ENCODE data around the gene PDLIM3. TPM values are rescaled to one million over a fixed set of nuclear protein-coding genes. Genes with fewer than 3 reads are reported as not detected.

PDLIM3 gene
- total and polyA plus RNA-seq, 2 of the 4 experiments (the other 2 are of a cell fraction), result 6.4 to 11.7 TPM

DNA sequence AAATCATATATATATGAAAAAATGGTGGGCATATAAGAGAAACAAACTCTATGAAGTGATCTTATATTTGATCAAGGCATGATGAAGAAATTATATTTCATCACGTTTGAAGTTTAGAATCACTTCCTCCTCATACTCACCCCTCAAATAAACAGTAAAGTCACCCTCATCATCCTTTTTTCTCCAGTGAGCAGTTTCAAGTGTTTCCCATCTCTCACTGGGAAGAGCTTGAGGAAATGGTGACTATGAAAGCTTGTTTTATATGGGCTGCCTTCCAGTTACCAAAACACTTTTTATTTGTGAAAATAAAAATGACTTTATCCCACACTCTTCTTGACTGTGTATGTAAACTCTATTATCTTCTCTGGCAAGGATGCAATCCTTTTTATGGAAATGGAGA is 16.8 kb downstream of the PDLIM3 start:
- BruUV-seq (replicated peaks), result no TSS peak
- POLR2A ChIA-PET (ENCODE audit: unreplicated experiment), result no interaction called here

More for the DNA sequence above, 16.8 kb downstream of the PDLIM3 start:
- Histone ChIP-seq H3K4me2 (ENCODE audit: low read depth, low read length) (no peak overlapping the region), H3K27ac (ENCODE audit: insufficient read depth, low read length) (no peak overlapping the region), H3K36me3 (ENCODE audit: control insufficient read depth, insufficient read depth, low read length) (peaks cover 2% of the 10 kb centered on the region; the same call in 1 of the 2 replicates), H3K9me1 (ENCODE audit: insufficient read depth, low read length) (no peaks in the 10 kb centered on the region), H2AK9ac (replicated peaks; ENCODE audit: low read depth, low read length, poor library complexity) (no peak overlapping the region), H3K27me3 (ENCODE audit: control insufficient read depth, insufficient read depth, low read length) (no peaks in the 10 kb centered on the region), H3K4me3 (ENCODE audit: insufficient read depth, low read depth, low read length) (no peak overlapping the region), H3K4ac (ENCODE audit: low read depth, low read length) (no peak overlapping the region), H4K20me1 (ENCODE audit: insufficient read depth, low read length) (no peaks in the 10 kb centered on the region), H3K18ac (ENCODE audit: low read depth, low read length) (no peak overlapping the region), H3K79me1 (ENCODE audit: low read depth in 1 of 2, low read length in 2 of 2) (no peaks in the 10 kb centered on the region), H4K91ac (ENCODE audit: insufficient read depth, low read depth, low read length) (no peak overlapping the region), H3K56ac (ENCODE audit: extremely low read depth, insufficient read depth, low read length) (no peak overlapping the region), H3K14ac (replicated peaks; ENCODE audit: low read depth, low read length) (no peak overlapping the region), H3K4me1 (ENCODE audit: control insufficient read depth, insufficient read depth, low read length) (peaks cover 8% of the 10 kb centered on the region), H2BK120ac (ENCODE audit: low read depth, low read length) (no peak overlapping the region), H4K8ac (ENCODE audit: low read depth in 2 of 2, low read length in 2 of 2) (no peak overlapping the region), H3K9ac (ENCODE audit: low read depth, low read length) (no peak overlapping the region), H2AK5ac (ENCODE audit: low read depth, low read length) (no peak overlapping the region), H2BK20ac (ENCODE audit: low read depth, low read length) (no peak overlapping the region), H4K5ac (ENCODE audit: low read depth, low read length) (no peak overlapping the region), H3K9me3 (ENCODE audit: control insufficient read depth, insufficient read depth, low read length) (no peaks in the 10 kb centered on the region), H2BK5ac (ENCODE audit: low read depth, low read length, poor library complexity, severe bottlenecking) (no peak overlapping the region), H2AFZ (replicated peaks; ENCODE audit: low read length, poor library complexity) (no peak overlapping the region), H2BK15ac (ENCODE audit: low read depth, low read length) (no peak overlapping the region), H3K23ac (ENCODE audit: low read depth, low read length) (no peak overlapping the region)
- DNase-seq (no peak), ATAC-seq (ENCODE audit: low read depth) (no peak)
- in situ Hi-C loops (cut with MboI; ENCODE audit: low sequenced_read_pairs), result no loop called here
- dilution Hi-C loops (cut with HindIII; ENCODE audit: low sequenced_read_pairs, unreplicated experiment), result no loop called here
- WGBS, 2 experiments (ENCODE audit: extremely low coverage in 2 of 2, insufficient read length in 1 of 2), result no CpG with 5 or more reads among the region's 1 CpG
- CTCF ChIA-PET, result no interaction called here
- TF ChIP-seq RCOR1 (IDR thresholded peaks at IDR 0.05; ENCODE audit: insufficient replicate concordance, low read length), result no peak
- TF ChIP-seq, protein P1, sequence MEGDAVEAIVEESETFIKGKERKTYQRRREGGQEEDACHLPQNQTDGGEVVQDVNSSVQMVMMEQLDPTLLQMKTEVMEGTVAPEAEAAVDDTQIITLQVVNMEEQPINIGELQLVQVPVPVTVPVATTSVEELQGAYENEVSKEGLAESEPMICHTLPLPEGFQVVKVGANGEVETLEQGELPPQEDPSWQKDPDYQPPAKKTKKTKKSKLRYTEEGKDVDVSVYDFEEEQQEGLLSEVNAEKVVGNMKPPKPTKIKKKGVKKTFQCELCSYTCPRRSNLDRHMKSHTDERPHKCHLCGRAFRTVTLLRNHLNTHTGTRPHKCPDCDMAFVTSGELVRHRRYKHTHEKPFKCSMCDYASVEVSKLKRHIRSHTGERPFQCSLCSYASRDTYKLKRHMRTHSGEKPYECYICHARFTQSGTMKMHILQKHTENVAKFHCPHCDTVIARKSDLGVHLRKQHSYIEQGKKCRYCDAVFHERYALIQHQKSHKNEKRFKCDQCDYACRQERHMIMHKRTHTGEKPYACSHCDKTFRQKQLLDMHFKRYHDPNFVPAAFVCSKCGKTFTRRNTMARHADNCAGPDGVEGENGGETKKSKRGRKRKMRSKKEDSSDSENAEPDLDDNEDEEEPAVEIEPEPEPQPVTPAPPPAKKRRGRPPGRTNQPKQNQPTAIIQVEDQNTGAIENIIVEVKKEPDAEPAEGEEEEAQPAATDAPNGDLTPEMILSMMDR (conservative IDR thresholded peaks at IDR 0.05; ENCODE audit: low read depth, low read length), result no peak
- TF ChIP-seq, protein P2, sequence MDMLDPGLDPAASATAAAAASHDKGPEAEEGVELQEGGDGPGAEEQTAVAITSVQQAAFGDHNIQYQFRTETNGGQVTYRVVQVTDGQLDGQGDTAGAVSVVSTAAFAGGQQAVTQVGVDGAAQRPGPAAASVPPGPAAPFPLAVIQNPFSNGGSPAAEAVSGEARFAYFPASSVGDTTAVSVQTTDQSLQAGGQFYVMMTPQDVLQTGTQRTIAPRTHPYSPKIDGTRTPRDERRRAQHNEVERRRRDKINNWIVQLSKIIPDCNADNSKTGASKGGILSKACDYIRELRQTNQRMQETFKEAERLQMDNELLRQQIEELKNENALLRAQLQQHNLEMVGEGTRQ (IDR thresholded peaks at IDR 0.05; ENCODE audit: low read depth, low read length), result no peak
- TF ChIP-seq POLR2A (IDR thresholded peaks at IDR 0.05; ENCODE audit: low read depth, low read length), result no peak
- no peak for TF ChIP-seq FOS (IDR thresholded peaks at IDR 0.05; ENCODE audit: low read depth, low read length)
- TF ChIP-seq CEBPB (IDR thresholded peaks at IDR 0.05; ENCODE audit: low read depth, low read length), result no peak
- TF ChIP-seq RAD21 (IDR thresholded peaks at IDR 0.05; ENCODE audit: low read length), result no peak
- no peak for TF ChIP-seq MAFK (IDR thresholded peaks at IDR 0.05; ENCODE audit: low read depth, low read length)
- no peak for TF ChIP-seq CHD1 (IDR thresholded peaks at IDR 0.05; ENCODE audit: low read depth, low read length)
- TF ChIP-seq SMC3 (IDR thresholded peaks at IDR 0.05; ENCODE audit: low read depth, low read length), result no peak
- TF ChIP-seq, protein P3, sequence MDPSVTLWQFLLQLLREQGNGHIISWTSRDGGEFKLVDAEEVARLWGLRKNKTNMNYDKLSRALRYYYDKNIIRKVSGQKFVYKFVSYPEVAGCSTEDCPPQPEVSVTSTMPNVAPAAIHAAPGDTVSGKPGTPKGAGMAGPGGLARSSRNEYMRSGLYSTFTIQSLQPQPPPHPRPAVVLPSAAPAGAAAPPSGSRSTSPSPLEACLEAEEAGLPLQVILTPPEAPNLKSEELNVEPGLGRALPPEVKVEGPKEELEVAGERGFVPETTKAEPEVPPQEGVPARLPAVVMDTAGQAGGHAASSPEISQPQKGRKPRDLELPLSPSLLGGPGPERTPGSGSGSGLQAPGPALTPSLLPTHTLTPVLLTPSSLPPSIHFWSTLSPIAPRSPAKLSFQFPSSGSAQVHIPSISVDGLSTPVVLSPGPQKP (IDR thresholded peaks at IDR 0.05; ENCODE audit: borderline replicate concordance, low read depth, low read length), result no peak
- TF ChIP-seq MAZ (IDR thresholded peaks at IDR 0.05; ENCODE audit: borderline replicate concordance, low read depth, low read length), result no peak
- no peak for TF ChIP-seq NFE2L2 (IDR thresholded peaks at IDR 0.05; ENCODE audit: low read depth, low read length)
- TF ChIP-seq MXI1 (IDR thresholded peaks at IDR 0.05; ENCODE audit: borderline replicate concordance, low read depth, low read length), result no peak
- intact Hi-C loops (cut with micrococcal nuclease), result no loop called here

Measured in IMR-90 (cell line).